Brain microvascular endothelial cell (primary cell): ENCODE results near the gene CCR5AS.
"Not testable (repeated sequence)": the region's sequence is repeated elsewhere in the genome, so short reads cannot be mapped to it uniquely, and the experiment has no call there.

Experiments
- DNase-seq: peaks from one replicate; pipeline ENCODE4 v3.0.0-alpha.2; 2020
- H3K27ac ChIP-seq: fragments of 250-450 bp; sonication (Bioruptor Pico); 2 replicates; pipeline ENCODE4 v1.5.1; 2020; ENCODE audit warnings: mild to moderate bottlenecking, moderate library complexity
- H3K27me3 ChIP-seq: fragments of 250-450 bp; sonication (Bioruptor Pico); replicated peaks from 2 replicates; pipeline ENCODE4 v1.5.1; 2020; ENCODE audit warnings: mild to moderate bottlenecking
- H3K36me3 ChIP-seq: fragments of 250-450 bp; sonication (Bioruptor Pico); replicated peaks from 2 replicates; pipeline ENCODE4 v1.5.1; 2020; ENCODE audit warnings: mild to moderate bottlenecking
- H3K4me3 ChIP-seq: 2 replicates; pipeline ENCODE4 v1.5.1; 2011; ENCODE audit warnings: low read depth, mild to moderate bottlenecking, control low read depth, low read length, moderate library complexity
- CTCF ChIP-seq: IDR thresholded peaks from 2 replicates; pipeline ENCODE4 v1.5.1; 2011; ENCODE audit warnings: low read depth, mild to moderate bottlenecking, moderate library complexity, low read length, control low read depth, inconsistent platforms; ENCODE audit errors: missing control alignments
- in situ Hi-C: cut with HindIII; loops from 2 replicates; pipeline ENCODE4 v1.10.0; 2017; ENCODE audit warnings: low sequenced_read_pairs, low pct_ligation_motif_present

The CCR5AS gene

GRCh38 chr3:46409739-46410489, 3.0 kb upstream of the CCR5AS start:
- in situ Hi-C loops, result no loop called here
- H3K27ac ChIP-seq, result no peak overlapping the region
- no peaks in the 10 kb centered on the region for H3K27me3 ChIP-seq
- no peaks in the 10 kb centered on the region for H3K36me3 ChIP-seq
- no peak overlapping the region for H3K4me3 ChIP-seq
- DNase-seq, result no peak
- TF ChIP-seq CTCF, result no peak

GRCh38 chr3:46408853-46409252, 2.0 kb upstream of the CCR5AS start:
- TF ChIP-seq CTCF, result peak; percentile 26
- in situ Hi-C loops, result no loop called here
- no peak overlapping the region for H3K27ac ChIP-seq
- H3K36me3 ChIP-seq, result no peaks in the 10 kb centered on the region
- H3K27me3 ChIP-seq, result no peaks in the 10 kb centered on the region
- no peak overlapping the region for H3K4me3 ChIP-seq
- no peak for DNase-seq

GRCh38 chr3:46407970-46408369, 1.1 kb upstream of the CCR5AS start:
- TF ChIP-seq CTCF, result no peak
- no peaks in the 10 kb centered on the region for H3K36me3 ChIP-seq
- DNase-seq, result no peak
- in situ Hi-C loops, result no loop called here
- no peak overlapping the region for H3K4me3 ChIP-seq
- no peaks in the 10 kb centered on the region for H3K27me3 ChIP-seq
- H3K27ac ChIP-seq, result no peak overlapping the region

- Histone ChIP-seq H3K27ac (no peak overlapping the region), H3K36me3 (no peaks in the 10 kb centered on the region), H3K4me3 (no peak overlapping the region), H3K27me3 (no peaks in the 10 kb centered on the region)
- in situ Hi-C loops, result no loop called here
- DNase-seq, result no peak
- TF ChIP-seq CTCF, result no peak
Observed at GRCh38 chr3:46406443-46406787, 451 bp downstream of the CCR5AS start.

GRCh38 chr3:46405301-46406019, 1.4 kb downstream of the CCR5AS start:
- DNase-seq, result no peak
- in situ Hi-C loops, result no loop called here
- no peak overlapping the region for H3K4me3 ChIP-seq
- TF ChIP-seq CTCF, result no peak
- no peaks in the 10 kb centered on the region for H3K27me3 ChIP-seq
- no peaks in the 10 kb centered on the region for H3K36me3 ChIP-seq
- no peak overlapping the region for H3K27ac ChIP-seq

GRCh38 chr3:46402902-46403301, 4.0 kb downstream of the CCR5AS start:
- H3K27ac ChIP-seq, in situ Hi-C loops, H3K36me3 ChIP-seq, DNase-seq, H3K4me3 ChIP-seq, H3K27me3 ChIP-seq: not testable (repeated sequence)
